ENCODE measurements around the gene ETV5. TPM values are rescaled to one million over a fixed set of nuclear protein-coding genes. Genes with fewer than 3 reads are reported as not detected.

ETV5 gene
- total and polyA plus RNA-seq, 2 donors (not counting 1 experiment from before 2014, with no cell fraction given): 23.1 to 24.9 TPM

DNA sequence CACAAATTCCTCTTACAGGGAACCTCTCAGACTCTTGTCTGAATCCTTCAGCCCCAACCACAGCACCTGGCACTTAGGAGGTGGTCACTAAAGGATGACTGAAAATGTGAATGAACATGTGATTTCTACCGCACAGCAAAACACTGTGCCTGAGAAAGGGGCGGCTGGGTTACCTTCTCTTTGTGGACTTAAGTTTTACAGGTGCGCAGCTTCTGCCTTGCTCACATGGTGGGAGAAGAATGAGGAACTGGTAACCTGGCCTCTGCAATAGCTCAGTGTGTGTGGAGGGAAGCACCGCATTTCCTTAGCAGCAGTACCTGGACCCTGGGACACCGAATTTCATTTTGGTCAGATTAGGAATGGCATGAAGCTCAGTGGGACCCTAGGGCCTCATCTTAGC, 9.8 kb upstream of the ETV5 start:
- H3K27me3 ChIP-seq (ENCODE audit: control insufficient read depth, insufficient read depth, low read length): peaks cover 6% of the 10 kb centered on the region
- H2AFZ ChIP-seq (ENCODE audit: low read length): no peak overlapping the region
- no peaks in the 10 kb centered on the region for H3K36me3 ChIP-seq (ENCODE audit: control insufficient read depth, insufficient read depth, low read length)
- no peak overlapping the region for H3K4me2 ChIP-seq (ENCODE audit: extremely low read depth, insufficient read depth, low read length)
- TF ChIP-seq EZH2 (IDR thresholded peaks at IDR 0.05; ENCODE audit: low read length, missing control alignments): no peak
- TF ChIP-seq, protein P1, sequence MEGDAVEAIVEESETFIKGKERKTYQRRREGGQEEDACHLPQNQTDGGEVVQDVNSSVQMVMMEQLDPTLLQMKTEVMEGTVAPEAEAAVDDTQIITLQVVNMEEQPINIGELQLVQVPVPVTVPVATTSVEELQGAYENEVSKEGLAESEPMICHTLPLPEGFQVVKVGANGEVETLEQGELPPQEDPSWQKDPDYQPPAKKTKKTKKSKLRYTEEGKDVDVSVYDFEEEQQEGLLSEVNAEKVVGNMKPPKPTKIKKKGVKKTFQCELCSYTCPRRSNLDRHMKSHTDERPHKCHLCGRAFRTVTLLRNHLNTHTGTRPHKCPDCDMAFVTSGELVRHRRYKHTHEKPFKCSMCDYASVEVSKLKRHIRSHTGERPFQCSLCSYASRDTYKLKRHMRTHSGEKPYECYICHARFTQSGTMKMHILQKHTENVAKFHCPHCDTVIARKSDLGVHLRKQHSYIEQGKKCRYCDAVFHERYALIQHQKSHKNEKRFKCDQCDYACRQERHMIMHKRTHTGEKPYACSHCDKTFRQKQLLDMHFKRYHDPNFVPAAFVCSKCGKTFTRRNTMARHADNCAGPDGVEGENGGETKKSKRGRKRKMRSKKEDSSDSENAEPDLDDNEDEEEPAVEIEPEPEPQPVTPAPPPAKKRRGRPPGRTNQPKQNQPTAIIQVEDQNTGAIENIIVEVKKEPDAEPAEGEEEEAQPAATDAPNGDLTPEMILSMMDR (conservative IDR thresholded peaks at IDR 0.05 in 1 of 2, IDR thresholded peaks at IDR 0.05 in 1 of 2; ENCODE audit: low read depth in 1 of 2, low read length in 2 of 2): no peak
- H4K20me1 ChIP-seq (ENCODE audit: control insufficient read depth, extremely low read depth, insufficient read depth, low read length): no peaks in the 10 kb centered on the region
- no peaks in the 10 kb centered on the region for H3K79me2 ChIP-seq (ENCODE audit: control insufficient read depth, insufficient read depth, low read length)
- H3K27ac ChIP-seq (ENCODE audit: insufficient read depth, low read length): no peak overlapping the region
- no peak for DNase-seq (ENCODE audit: low read depth in 2 of 2)
- H3K4me1 ChIP-seq (ENCODE audit: control insufficient read depth, extremely low read depth, insufficient read depth, low read length): no peaks in the 10 kb centered on the region
- H3K9ac ChIP-seq (ENCODE audit: insufficient read depth, low read length): no peak overlapping the region
- H3K9me3 ChIP-seq (ENCODE audit: control insufficient read depth, insufficient read depth, low read depth, low read length): no peaks in the 10 kb centered on the region
- no peak overlapping the region for H3K4me3 ChIP-seq (replicated peaks in 1 of 4; ENCODE audit: control extremely low read depth in 1 of 4, insufficient read depth in 1 of 4, low read depth in 3 of 4, low read length in 4 of 4)

DNA sequence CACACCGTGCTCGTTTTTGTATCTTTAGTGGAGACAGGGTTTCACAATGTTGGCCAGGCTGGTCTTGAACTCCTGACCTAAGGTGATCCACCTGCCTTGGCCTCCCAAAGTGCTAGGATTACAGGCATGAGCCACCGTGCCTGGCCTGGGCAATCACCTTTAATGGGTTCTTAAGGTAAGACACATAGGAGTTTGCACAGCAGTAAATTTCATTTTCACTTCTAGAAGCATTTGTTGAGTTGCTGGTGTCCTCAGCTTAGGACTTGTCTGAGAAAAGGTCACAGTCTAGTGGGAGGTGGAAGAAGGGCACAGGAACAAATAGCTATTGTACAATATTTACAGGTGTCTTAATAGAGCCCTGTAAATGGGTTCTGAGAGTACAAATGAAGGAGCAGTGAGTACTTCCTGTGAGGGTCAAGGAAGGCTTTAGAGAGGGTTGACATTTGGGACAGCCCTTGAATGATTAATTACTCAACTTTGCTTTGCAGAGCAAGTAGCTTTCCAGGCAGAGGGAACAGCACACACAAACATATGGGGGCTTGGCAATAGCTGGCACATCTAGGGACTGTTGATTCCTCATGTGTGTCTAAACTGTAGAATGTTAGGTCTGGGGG, 8.7 kb upstream of the ETV5 start:
- H3K27me3 ChIP-seq (ENCODE audit: control insufficient read depth, insufficient read depth, low read length): peaks cover 6% of the 10 kb centered on the region

DNA sequence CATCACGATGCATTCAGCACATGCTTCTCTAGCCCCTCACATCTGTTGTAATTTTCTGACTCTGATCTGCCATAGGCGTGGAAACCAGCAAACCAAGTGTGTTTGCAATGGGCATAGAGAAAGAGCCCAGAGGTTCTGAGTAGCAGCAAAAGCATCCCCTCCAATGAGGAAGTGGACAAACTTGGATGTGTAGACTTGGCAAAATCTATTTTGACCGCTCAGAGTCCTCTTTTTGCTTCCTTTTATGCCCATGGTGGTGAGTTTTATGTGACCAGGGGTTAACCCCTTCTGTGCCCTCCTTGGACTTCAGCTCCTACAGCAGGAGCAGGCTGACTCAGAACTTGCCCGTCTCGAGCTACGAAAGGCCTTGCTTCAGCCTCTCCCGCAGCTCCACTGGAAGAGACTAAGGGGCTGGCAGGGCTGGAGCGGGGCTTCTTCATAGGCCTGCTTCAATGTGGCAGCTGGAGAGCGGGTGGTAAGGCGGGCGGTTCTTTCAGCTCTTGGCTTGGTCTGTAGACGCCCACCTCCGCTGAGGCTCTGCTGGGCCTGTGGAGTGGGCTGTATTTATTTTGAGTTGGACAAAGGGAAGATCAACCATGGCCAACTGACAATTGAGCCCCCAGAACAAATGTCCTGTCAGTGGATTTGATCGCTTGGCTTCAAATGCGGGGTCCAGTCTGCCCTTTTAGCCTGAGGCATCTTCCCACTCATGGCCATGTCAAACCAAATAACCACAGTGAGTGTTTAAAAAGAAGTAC, 6.5 kb upstream of the ETV5 start:
- H3K27ac ChIP-seq (ENCODE audit: insufficient read depth, low read length): no peak overlapping the region
- DNase-seq (ENCODE audit: low read depth in 2 of 2): no peak
- H3K36me3 ChIP-seq (ENCODE audit: control insufficient read depth, insufficient read depth, low read length): no peaks in the 10 kb centered on the region
- no peaks in the 10 kb centered on the region for H3K9me3 ChIP-seq (ENCODE audit: control insufficient read depth, insufficient read depth, low read depth, low read length)
- no peaks in the 10 kb centered on the region for H3K79me2 ChIP-seq (ENCODE audit: control insufficient read depth, insufficient read depth, low read length)
- H3K4me3 ChIP-seq (replicated peaks in 1 of 4; ENCODE audit: control extremely low read depth in 1 of 4, insufficient read depth in 1 of 4, low read depth in 3 of 4, low read length in 4 of 4): no peak overlapping the region
- H3K27me3 ChIP-seq (ENCODE audit: control insufficient read depth, insufficient read depth, low read length): peaks cover 6% of the 10 kb centered on the region
- no peak overlapping the region for H3K4me2 ChIP-seq (ENCODE audit: extremely low read depth, insufficient read depth, low read length)
- no peaks in the 10 kb centered on the region for H4K20me1 ChIP-seq (ENCODE audit: control insufficient read depth, extremely low read depth, insufficient read depth, low read length)
- TF ChIP-seq, protein P1 (conservative IDR thresholded peaks at IDR 0.05 in 1 of 2, IDR thresholded peaks at IDR 0.05 in 1 of 2; ENCODE audit: low read depth in 1 of 2, low read length in 2 of 2): no peak
- TF ChIP-seq EZH2 (IDR thresholded peaks at IDR 0.05; ENCODE audit: low read length, missing control alignments): no peak
- peaks cover 2% of the 10 kb centered on the region for H3K4me1 ChIP-seq (ENCODE audit: control insufficient read depth, extremely low read depth, insufficient read depth, low read length)
- no peak overlapping the region for H2AFZ ChIP-seq (ENCODE audit: low read length)
- no peak overlapping the region for H3K9ac ChIP-seq (ENCODE audit: insufficient read depth, low read length)

More for the DNA sequence above, 8.7 kb upstream of the ETV5 start:
- no peak overlapping the region for H3K4me3 ChIP-seq (replicated peaks in 1 of 4; ENCODE audit: control extremely low read depth in 1 of 4, insufficient read depth in 1 of 4, low read depth in 3 of 4, low read length in 4 of 4)
- no peaks in the 10 kb centered on the region for H3K9me3 ChIP-seq (ENCODE audit: control insufficient read depth, insufficient read depth, low read depth, low read length)
- no peaks in the 10 kb centered on the region for H3K4me1 ChIP-seq (ENCODE audit: control insufficient read depth, extremely low read depth, insufficient read depth, low read length)
- no peak overlapping the region for H2AFZ ChIP-seq (ENCODE audit: low read length)
- H3K9ac ChIP-seq (ENCODE audit: insufficient read depth, low read length): no peak overlapping the region
- H3K27ac ChIP-seq (ENCODE audit: insufficient read depth, low read length): no peak overlapping the region
- TF ChIP-seq, protein P1 (conservative IDR thresholded peaks at IDR 0.05 in 1 of 2, IDR thresholded peaks at IDR 0.05 in 1 of 2; ENCODE audit: low read depth in 1 of 2, low read length in 2 of 2): no peak
- no peaks in the 10 kb centered on the region for H4K20me1 ChIP-seq (ENCODE audit: control insufficient read depth, extremely low read depth, insufficient read depth, low read length)
- H3K79me2 ChIP-seq (ENCODE audit: control insufficient read depth, insufficient read depth, low read length): no peaks in the 10 kb centered on the region
- H3K36me3 ChIP-seq (ENCODE audit: control insufficient read depth, insufficient read depth, low read length): no peaks in the 10 kb centered on the region
- no peak for DNase-seq (ENCODE audit: low read depth in 2 of 2)
- no peak overlapping the region for H3K4me2 ChIP-seq (ENCODE audit: extremely low read depth, insufficient read depth, low read length)

All from fibroblast of lung (primary cell).